ENCODE results near the gene IGFL1. TPM values are rescaled to one million over a fixed set of nuclear protein-coding genes. Genes with fewer than 3 reads are reported as not detected.
"Not testable (repeated sequence)": the region's sequence is repeated elsewhere in the genome, so short reads cannot be mapped to it uniquely, and the experiment has no call there.

The IGFL1 gene
- total RNA-seq, 2 experiments from 2014 or later: not detected

DNA sequence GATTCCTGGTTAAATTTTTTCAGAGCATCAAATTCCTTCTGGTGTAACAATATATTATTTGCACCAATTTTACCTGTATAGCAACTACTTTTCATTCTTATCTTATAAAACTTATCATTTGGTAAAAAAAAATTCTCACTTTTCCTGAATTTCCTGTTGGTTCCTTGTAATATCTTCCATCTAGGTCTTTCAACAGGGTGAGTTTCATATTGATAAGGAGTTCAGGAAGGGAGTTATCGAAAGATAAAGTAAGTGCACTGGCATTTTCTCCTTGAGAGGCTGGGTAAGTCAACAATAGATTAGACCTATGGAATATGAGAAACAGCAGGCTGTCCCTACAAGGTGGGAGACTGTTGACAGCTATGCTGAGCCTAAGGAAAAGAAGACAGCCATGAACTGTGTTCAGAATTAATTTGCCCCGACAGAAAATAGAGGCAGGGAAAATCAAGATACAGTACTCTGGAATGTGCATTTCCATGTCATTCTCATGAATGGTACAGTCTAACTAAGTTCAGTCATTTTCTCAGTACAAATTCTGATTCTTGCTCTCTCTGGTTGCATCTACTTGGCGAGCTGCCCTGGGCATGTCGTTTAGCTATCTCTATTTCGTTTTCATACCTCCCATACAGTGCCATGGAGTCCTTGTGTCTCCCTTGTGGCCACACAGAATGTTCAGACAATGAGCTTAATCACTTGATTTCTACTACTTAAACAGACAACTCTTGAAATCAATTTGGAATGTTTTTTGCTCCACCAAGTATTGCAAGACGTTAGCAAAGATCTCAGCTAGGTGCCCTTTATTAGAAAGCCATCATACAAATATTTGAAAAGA, 9.9 kb downstream of the IGFL1 start:
- peaks cover 36% of the 10 kb centered on the region for H3K27me3 Mint-ChIP-seq (ENCODE audit: low read depth)
- no peaks in the 10 kb centered on the region for H3K4me1 Mint-ChIP-seq (ENCODE audit: low read depth)
- CTCF ChIA-PET: no interaction called here
- H3K36me3 Mint-ChIP-seq (ENCODE audit: low read depth): no peaks in the 10 kb centered on the region
- H3K27ac Mint-ChIP-seq: no peak overlapping the region
- H3K4me3 Mint-ChIP-seq: no peak overlapping the region
- intact Hi-C loops (cut with micrococcal nuclease): no loop called here
- DNase-seq: no peak
- no peaks in the 10 kb centered on the region for H3K9me3 Mint-ChIP-seq

DNA sequence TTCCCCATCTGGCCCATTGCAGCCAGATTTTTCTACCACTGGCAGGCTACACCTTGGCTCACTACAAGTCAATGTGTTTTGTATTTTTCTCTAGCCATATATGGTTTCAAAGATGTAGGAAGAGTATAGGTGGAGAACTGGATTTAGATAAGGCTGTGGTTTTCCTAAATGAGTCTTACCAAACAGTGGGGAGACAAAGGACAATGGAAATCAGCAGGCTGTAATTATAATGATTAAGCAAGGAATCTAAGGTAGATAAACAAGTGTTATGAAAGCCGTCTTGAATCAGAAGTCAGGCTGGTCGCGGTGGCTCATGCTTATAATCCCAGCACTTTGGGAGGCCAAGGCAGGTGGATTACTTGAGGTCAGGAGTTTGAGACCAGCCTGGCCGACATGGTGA, 11.2 kb downstream of the IGFL1 start:
- DNase-seq: no peak
- H3K27me3 Mint-ChIP-seq (ENCODE audit: low read depth): peaks cover 38% of the 10 kb centered on the region
- H3K9me3 Mint-ChIP-seq: no peaks in the 10 kb centered on the region
- H3K4me3 Mint-ChIP-seq: no peak overlapping the region
- no peaks in the 10 kb centered on the region for H3K36me3 Mint-ChIP-seq (ENCODE audit: low read depth)
- no peak overlapping the region for H3K27ac Mint-ChIP-seq
- CTCF ChIA-PET: no interaction called here
- intact Hi-C loops (cut with micrococcal nuclease): no loop called here
- no peaks in the 10 kb centered on the region for H3K4me1 Mint-ChIP-seq (ENCODE audit: low read depth)

GRCh38 chr19:46241626-46242025, 12.1 kb downstream of the IGFL1 start:
- H3K4me3 Mint-ChIP-seq: no peak overlapping the region
- H3K36me3 Mint-ChIP-seq (ENCODE audit: low read depth): no peaks in the 10 kb centered on the region
- no peaks in the 10 kb centered on the region for H3K4me1 Mint-ChIP-seq (ENCODE audit: low read depth)
- DNase-seq: no peak
- intact Hi-C loops (cut with micrococcal nuclease): no loop called here
- CTCF ChIA-PET: no interaction called here
- H3K27ac Mint-ChIP-seq: no peak overlapping the region
- no peaks in the 10 kb centered on the region for H3K9me3 Mint-ChIP-seq
- H3K27me3 Mint-ChIP-seq (ENCODE audit: low read depth): peaks cover 38% of the 10 kb centered on the region

DNA sequence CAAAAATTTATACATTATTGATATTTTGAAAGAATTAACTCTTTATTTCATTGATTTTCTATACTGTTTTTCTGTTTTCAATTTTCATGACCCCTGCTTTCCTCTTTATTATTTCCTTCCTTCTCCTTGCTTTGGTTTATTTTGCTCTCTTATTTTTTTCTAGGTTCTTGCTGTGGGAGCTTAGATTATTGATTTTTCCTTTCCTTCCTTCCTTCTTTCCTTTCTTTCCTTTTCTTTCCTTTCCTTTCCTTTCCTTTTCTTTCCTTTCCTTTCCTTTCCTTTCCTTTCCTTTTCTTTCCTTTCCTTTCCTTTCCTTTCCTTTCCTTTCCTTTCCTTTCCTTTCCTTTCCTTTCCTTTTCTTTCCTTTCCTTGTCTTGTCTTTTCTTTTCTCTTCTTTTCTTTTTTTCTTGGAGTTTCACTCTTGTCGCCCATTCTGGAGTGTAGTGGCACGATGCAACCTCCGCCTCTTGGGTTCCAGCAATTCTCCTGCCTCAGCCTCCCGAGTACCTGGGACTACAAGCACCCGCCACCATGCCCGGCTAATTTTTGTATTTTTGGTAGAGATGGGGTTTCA, 13.6 kb downstream of the IGFL1 start:
- H3K27ac Mint-ChIP-seq; H3K4me1 Mint-ChIP-seq (ENCODE audit: low read depth); intact Hi-C loops (cut with micrococcal nuclease); H3K9me3 Mint-ChIP-seq; H3K36me3 Mint-ChIP-seq (ENCODE audit: low read depth); DNase-seq; H3K4me3 Mint-ChIP-seq; CTCF ChIA-PET: not testable (repeated sequence)
- H3K27me3 Mint-ChIP-seq (ENCODE audit: low read depth): peaks cover 40% of the 10 kb centered on the region

DNA sequence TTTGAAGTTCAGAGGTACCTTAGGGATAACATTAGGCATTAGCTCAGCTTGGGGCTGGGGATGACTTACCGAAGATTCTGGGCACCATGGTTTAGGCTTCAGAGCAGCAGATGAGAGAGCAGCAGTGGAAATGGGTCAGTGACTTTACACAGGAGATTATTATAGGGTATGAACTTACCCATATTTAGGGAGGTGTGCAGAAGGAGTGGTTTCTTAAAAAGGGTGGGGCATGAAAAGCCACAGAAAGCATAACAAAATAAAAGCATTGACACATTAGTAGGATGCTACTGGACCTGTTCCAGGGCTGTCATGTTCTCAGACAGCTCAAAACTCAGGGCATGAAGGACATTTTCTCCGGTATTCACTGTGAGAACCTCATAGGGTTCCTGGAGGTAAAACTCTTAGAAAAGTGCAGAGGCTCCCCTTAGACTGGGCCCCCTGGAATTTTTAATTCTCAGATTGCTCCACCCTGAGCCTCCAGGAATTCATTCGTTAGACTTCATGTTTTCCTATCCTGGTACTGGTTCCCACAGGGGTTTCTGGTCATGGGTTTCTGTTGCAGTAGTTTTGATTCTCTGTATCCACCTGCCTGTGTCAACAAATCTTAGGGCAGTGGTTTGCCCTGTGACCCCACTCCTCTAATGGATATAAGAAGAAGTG, 20.7 kb downstream of the IGFL1 start:
- Mint-ChIP-seq H3K27me3 (ENCODE audit: low read depth) (peaks cover 22% of the 10 kb centered on the region), H3K27ac (no peak overlapping the region), H3K36me3 (ENCODE audit: low read depth) (no peaks in the 10 kb centered on the region), H3K4me3 (no peak overlapping the region), H3K9me3 (no peaks in the 10 kb centered on the region), H3K4me1 (ENCODE audit: low read depth) (no peaks in the 10 kb centered on the region)
- CTCF ChIA-PET: interaction anchor here (0.6 to 1.2 kb wide), 3 partner anchors 30 to 1605 kb away, joined by 3 read pairs; no protein-coding TSS in a partner anchor
- no peak for DNase-seq
- intact Hi-C loops (cut with micrococcal nuclease): no loop called here

- H3K9me3 Mint-ChIP-seq: no peaks in the 10 kb centered on the region
- peaks cover 19% of the 10 kb centered on the region for H3K27me3 Mint-ChIP-seq (ENCODE audit: low read depth)
- H3K36me3 Mint-ChIP-seq (ENCODE audit: low read depth): no peaks in the 10 kb centered on the region
- intact Hi-C loops (cut with micrococcal nuclease): no loop called here
- DNase-seq: no peak
- CTCF ChIA-PET: no interaction called here
- H3K4me1 Mint-ChIP-seq (ENCODE audit: low read depth): no peaks in the 10 kb centered on the region
- no peak overlapping the region for H3K27ac Mint-ChIP-seq
- H3K4me3 Mint-ChIP-seq: no peak overlapping the region
These were observed 21.9 kb downstream of the IGFL1 start for GRCh38 chr19:46251416-46251815.

DNA sequence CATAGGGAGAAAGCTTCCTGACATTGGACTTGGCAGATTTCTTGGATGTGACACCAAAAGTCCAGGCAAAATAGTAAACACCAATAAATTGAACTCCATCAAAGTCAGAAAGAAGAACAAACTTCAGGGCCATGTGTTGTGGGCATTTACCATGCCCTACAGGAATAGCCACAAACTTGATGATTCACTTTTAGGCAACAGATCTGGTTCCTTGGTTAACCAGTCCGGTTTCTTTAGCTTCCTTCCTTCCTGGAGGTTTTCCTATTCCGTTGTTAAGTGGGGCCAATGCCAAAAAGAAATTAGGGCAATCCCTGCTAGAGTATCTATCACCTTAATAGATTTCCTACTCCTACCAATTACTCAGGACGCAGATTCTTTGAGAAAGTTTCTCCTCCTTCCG, 25.2 kb downstream of the IGFL1 start:
- Mint-ChIP-seq H3K4me3 (no peak overlapping the region), H3K4me1 (ENCODE audit: low read depth) (no peaks in the 10 kb centered on the region), H3K27ac (no peak overlapping the region), H3K36me3 (ENCODE audit: low read depth) (no peaks in the 10 kb centered on the region), H3K9me3 (no peaks in the 10 kb centered on the region), H3K27me3 (ENCODE audit: low read depth) (peaks cover 15% of the 10 kb centered on the region)
- DNase-seq: no peak
- intact Hi-C loops (cut with micrococcal nuclease): no loop called here
- CTCF ChIA-PET: interaction anchor here (0.7 to 1.9 kb wide), 3 partner anchors 10 to 226 kb away, joined by 3 to 5 read pairs (median 3); no protein-coding TSS in a partner anchor

GRCh38 chr19:46256855-46257254, 27.3 kb downstream of the IGFL1 start:
- Mint-ChIP-seq H3K27ac (no peak overlapping the region), H3K9me3 (no peaks in the 10 kb centered on the region), H3K4me1 (ENCODE audit: low read depth) (no peaks in the 10 kb centered on the region), H3K36me3 (ENCODE audit: low read depth) (no peaks in the 10 kb centered on the region), H3K27me3 (ENCODE audit: low read depth) (peaks cover 21% of the 10 kb centered on the region), H3K4me3 (no peak overlapping the region)
- CTCF ChIA-PET: no interaction called here
- DNase-seq: no peak
- intact Hi-C loops (cut with micrococcal nuclease): no loop called here

GRCh38 chr19:46261501-46261900, 32.0 kb downstream of the IGFL1 start:
- H3K9me3 Mint-ChIP-seq; DNase-seq; H3K27ac Mint-ChIP-seq; H3K36me3 Mint-ChIP-seq (ENCODE audit: low read depth); CTCF ChIA-PET; H3K4me3 Mint-ChIP-seq: not testable (repeated sequence)
- Mint-ChIP-seq H3K27me3 (ENCODE audit: low read depth) (peaks cover 24% of the 10 kb centered on the region), H3K4me1 (ENCODE audit: low read depth) (peaks cover 14% of the 10 kb centered on the region)
- intact Hi-C loops (cut with micrococcal nuclease): loop anchor here (10.0 kb wide), 1 partner anchor 447 kb away; the partner anchor contains the start of gene RSPH6A

- H3K4me3 Mint-ChIP-seq; H3K9me3 Mint-ChIP-seq; H3K36me3 Mint-ChIP-seq (ENCODE audit: low read depth): not testable (repeated sequence)
- H3K27ac Mint-ChIP-seq: peak overlapping the region; percentile 1
- peak; percentile 85 for DNase-seq
- CTCF ChIA-PET: interaction anchor here (0.7 to 3.4 kb wide), 2 partner anchors 164 to 185 kb away, joined by 3 to 33 read pairs; no protein-coding TSS in a partner anchor
- intact Hi-C loops (cut with micrococcal nuclease): loop anchor here (1.0 to 10.0 kb wide), 5 partner anchors 77 to 448 kb away; partner anchors contain the start of genes MYPOP and RSPH6A
- peaks cover 22% of the 10 kb centered on the region for H3K27me3 Mint-ChIP-seq (ENCODE audit: low read depth)
- H3K4me1 Mint-ChIP-seq (ENCODE audit: low read depth): peaks cover 14% of the 10 kb centered on the region
These were observed 33.2 kb downstream of the IGFL1 start for GRCh38 chr19:46262684-46263296.

DNA sequence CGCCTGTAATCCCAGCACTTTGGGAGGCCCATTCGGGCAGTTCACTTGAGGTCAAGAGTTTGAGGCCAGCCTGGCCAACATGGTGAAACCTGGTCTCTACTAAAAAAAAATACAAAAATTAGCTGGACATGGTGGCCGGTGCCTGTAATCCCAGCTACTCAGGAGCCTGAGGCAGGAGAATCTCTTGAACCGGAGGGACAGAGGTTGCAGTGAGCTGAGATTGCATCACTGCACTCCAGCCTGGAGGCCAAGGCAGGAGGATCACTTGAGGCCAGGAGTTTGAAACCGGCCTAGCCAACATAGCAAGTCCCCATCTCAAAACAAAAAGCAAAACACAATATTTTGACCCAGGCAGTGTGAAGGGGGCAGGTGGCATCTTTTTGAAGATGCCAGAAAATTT, 35.3 kb downstream of the IGFL1 start:
- intact Hi-C loops (cut with micrococcal nuclease): loop anchor here (1.0 to 10.0 kb wide), 4 partner anchors 76 to 450 kb away; partner anchors contain the start of gene RSPH6A
- Mint-ChIP-seq H3K27me3 (ENCODE audit: low read depth) (peaks cover 26% of the 10 kb centered on the region), H3K4me1 (ENCODE audit: low read depth) (peaks cover 14% of the 10 kb centered on the region)
- DNase-seq; H3K9me3 Mint-ChIP-seq; H3K27ac Mint-ChIP-seq; H3K4me3 Mint-ChIP-seq; H3K36me3 Mint-ChIP-seq (ENCODE audit: low read depth): not testable (repeated sequence)
- CTCF ChIA-PET: interaction anchor here (0.5 to 3.8 kb wide), 18 partner anchors 10 to 247 kb away, joined by 3 to 43 read pairs (median 5); no protein-coding TSS in a partner anchor
